HepG2 (cell line): Measurements from ENCODE around the gene DENND4C. TPM values are rescaled to one million over a fixed set of nuclear protein-coding genes. Genes with fewer than 3 reads are reported as not detected.

Experiments
- ATM ChIP-seq: fragments of 450-650 bp; IDR thresholded peaks from 2 replicates; pipeline ENCODE4 v1.7.1; 2017; ENCODE audit warnings: mild to moderate bottlenecking, borderline replicate concordance
- BCL6 ChIP-seq: IDR thresholded peaks from 2 replicates; pipeline ENCODE4 v1.6.1; 2016; ENCODE audit warnings: missing genetic modification reagents, missing compliant biosample characterization
- CCDC6 ChIP-seq: sonication (generic); formaldehyde crosslinking; IDR thresholded peaks from 2 replicates; pipeline ENCODE4 v1.8.1; 2022; ENCODE audit warnings: mild to moderate bottlenecking, missing genetic modification reagents, moderate library complexity
- DMAP1 ChIP-seq: IDR thresholded peaks from 2 replicates; pipeline ENCODE4 v1.6.1; 2016
- DPF2 ChIP-seq: sonication (generic); formaldehyde crosslinking; IDR thresholded peaks from 2 replicates; pipeline ENCODE4 v1.4.0; 2020; ENCODE audit warnings: mild to moderate bottlenecking, low read depth, missing genetic modification reagents, borderline replicate concordance
- FOSL1 ChIP-seq: sonication (generic); formaldehyde crosslinking; IDR thresholded peaks from 2 replicates; pipeline ENCODE4 v1.9.0; 2021; ENCODE audit warnings: missing genetic modification reagents, borderline replicate concordance
- HMG20A ChIP-seq: IDR thresholded peaks from 2 replicates; pipeline ENCODE4 v1.6.1; 2016; ENCODE audit warnings: borderline replicate concordance
- HMGA1 ChIP-seq: sonication (generic); formaldehyde crosslinking; conservative IDR thresholded peaks from 2 replicates; pipeline ENCODE4 v1.4.0; 2020; ENCODE audit warnings: missing genetic modification reagents
- KMT2B ChIP-seq: IDR thresholded peaks from 2 replicates; pipeline ENCODE4 v1.6.1; 2016; ENCODE audit warnings: missing genetic modification reagents, missing compliant biosample characterization
- NR2F6 ChIP-seq, 2 experiments: IDR thresholded peaks; 2 replicates each; pipeline ENCODE4 v1.6.1; 2016; ENCODE audit warnings: antibody characterized with exemption in 1 of 2, mild to moderate bottlenecking in 1 of 2
- REPIN1 ChIP-seq: sonication (generic); formaldehyde crosslinking; IDR thresholded peaks from 2 replicates; pipeline ENCODE4 v1.8.0; 2022; ENCODE audit warnings: missing genetic modification reagents, low read depth, mild to moderate bottlenecking, borderline replicate concordance
- RXRA ChIP-seq: sonication (generic); formaldehyde crosslinking; IDR thresholded peaks from 2 replicates; pipeline ENCODE4 v1.5.1; 2020; ENCODE audit warnings: missing genetic modification reagents
- SP2 ChIP-seq: sonication (generic); formaldehyde crosslinking; IDR thresholded peaks from 2 replicates; pipeline ENCODE4 v1.5.1; 2020; ENCODE audit warnings: mild to moderate bottlenecking, missing genetic modification reagents
- TCF7L2 ChIP-seq: IDR thresholded peaks from 2 replicates; pipeline ENCODE4 v1.6.1; 2011; ENCODE audit warnings: mild to moderate bottlenecking, low read depth, low read length, moderate library complexity
- TFAP4 ChIP-seq: sonication (generic); IDR thresholded peaks from 2 replicates; pipeline ENCODE4 v1.6.1; 2016; ENCODE audit warnings: low read depth, borderline replicate concordance
- ZNF350 ChIP-seq: sonication (generic); formaldehyde crosslinking; IDR thresholded peaks from 2 replicates; pipeline ENCODE4 v1.4.0; 2020; ENCODE audit warnings: mild to moderate bottlenecking, low read depth, missing genetic modification reagents, borderline replicate concordance
- ZNF800 ChIP-seq: sonication (generic); formaldehyde crosslinking; IDR thresholded peaks from 2 replicates; pipeline ENCODE4 v1.4.0; 2020; ENCODE audit warnings: missing genetic modification reagents
- polyA plus RNA-seq, 8 experiments: library from polyadenylated mRNA; depleted of rRNA in 3 of 8; stranded (reverse) in 7 of 8; unstranded in 1 of 8; fragments of >200 nt; fragmentation: Illumina TruSeq in 4 of 8; extraction: Trizol in 4 of 8; gene quantifications; 2 replicates each; pipeline versions ENCODE4 v1.2.1 to v1.2.3, GENCODE V29; 2011 to 2016; ENCODE audit warnings: low read depth in 4 of 8, missing spikeins in 1 of 8, mixed read lengths in 1 of 8; ENCODE audit not compliant: insufficient read depth in 1 of 8
- total RNA-seq, 5 experiments: library from RNA; depleted of rRNA; stranded (reverse); fragments of >200 nt; fragmentation: Illumina TruSeq; extraction: Trizol; gene quantifications; 2 replicates each; pipeline ENCODE4 v1.2.3, GENCODE V29; 2016; ENCODE audit warnings: low read depth in 1 of 5
- TF ChIP-seq, protein P1 (sequence below): sonication (generic); formaldehyde crosslinking; IDR thresholded peaks from 2 replicates; pipeline ENCODE4 v1.4.0; 2020; ENCODE audit warnings: mild to moderate bottlenecking, missing genetic modification reagents, borderline replicate concordance
- TF ChIP-seq, protein P2 (sequence below): sonication (generic); formaldehyde crosslinking; IDR thresholded peaks from 2 replicates; pipeline ENCODE4 v1.4.0; 2020; ENCODE audit warnings: missing genetic modification reagents

Gene DENND4C
- total and polyA plus RNA-seq, 2 of the 13 experiments (the other 11 are each of a cell fraction or from before 2014, with no cell fraction given) = 19.1 to 27.2 TPM

DNA sequence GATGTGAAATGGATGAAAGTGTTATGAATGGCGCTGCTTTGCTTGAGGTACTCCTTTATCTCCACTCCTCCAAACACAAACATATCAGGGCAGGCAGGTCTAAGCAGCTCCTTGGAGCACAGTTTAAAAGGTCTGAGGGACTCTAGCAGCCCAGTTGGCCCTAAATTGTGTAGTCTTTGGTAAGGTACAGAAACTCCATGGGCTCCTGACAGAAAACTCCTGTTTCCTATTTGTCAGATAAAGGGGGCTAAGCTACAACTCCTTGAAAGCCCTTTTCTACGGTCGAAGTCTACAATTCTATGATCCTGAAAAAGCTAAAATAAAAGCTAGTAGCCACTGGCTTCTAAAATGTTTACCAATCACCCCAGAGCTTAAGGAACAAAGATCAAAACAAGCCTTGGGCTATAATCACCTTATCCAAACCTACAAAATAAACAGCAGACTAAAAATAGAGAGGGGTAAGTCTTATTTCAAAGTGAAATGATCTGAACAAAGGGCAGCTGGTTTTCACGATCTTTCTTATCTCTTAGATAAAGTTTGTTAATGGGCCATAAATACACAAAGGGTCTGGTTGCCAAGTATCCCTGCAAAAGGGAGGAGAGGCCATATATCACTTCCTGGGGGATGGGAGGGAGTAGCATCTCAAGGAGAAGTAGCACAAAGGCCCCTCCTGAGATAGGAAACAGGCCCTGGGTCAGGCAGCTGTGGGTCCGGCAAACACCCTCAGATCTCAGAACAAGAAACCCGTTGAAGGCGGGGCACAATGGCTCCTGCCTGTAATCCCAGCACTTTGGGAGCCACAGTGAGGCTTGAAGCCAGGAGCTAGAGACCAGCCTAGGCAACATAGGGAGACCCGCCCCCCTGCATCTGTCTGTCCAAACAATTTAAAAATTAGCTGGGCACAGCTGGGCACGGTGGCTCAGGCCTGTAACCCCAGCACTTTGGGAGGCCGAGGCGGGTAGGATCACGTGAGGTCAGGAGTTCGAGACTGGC is 28.3 kb upstream of the DENND4C start (continued):
- TF ChIP-seq TFAP4 = peak; percentile 86
- 0 out of 2 replicates have a peak, but pooled peaks have one; percentile 20 for TF ChIP-seq KMT2B (CRISPR knock-in tag)
- no peak for TF ChIP-seq SP2 (CRISPR knock-in tag)
- peak; percentile 16; the same call in 1 of the 2 replicates for TF ChIP-seq ZNF350 (CRISPR knock-in tag)
- TF ChIP-seq ZNF800 (CRISPR knock-in tag) = no peak
- TF ChIP-seq, protein P1, sequence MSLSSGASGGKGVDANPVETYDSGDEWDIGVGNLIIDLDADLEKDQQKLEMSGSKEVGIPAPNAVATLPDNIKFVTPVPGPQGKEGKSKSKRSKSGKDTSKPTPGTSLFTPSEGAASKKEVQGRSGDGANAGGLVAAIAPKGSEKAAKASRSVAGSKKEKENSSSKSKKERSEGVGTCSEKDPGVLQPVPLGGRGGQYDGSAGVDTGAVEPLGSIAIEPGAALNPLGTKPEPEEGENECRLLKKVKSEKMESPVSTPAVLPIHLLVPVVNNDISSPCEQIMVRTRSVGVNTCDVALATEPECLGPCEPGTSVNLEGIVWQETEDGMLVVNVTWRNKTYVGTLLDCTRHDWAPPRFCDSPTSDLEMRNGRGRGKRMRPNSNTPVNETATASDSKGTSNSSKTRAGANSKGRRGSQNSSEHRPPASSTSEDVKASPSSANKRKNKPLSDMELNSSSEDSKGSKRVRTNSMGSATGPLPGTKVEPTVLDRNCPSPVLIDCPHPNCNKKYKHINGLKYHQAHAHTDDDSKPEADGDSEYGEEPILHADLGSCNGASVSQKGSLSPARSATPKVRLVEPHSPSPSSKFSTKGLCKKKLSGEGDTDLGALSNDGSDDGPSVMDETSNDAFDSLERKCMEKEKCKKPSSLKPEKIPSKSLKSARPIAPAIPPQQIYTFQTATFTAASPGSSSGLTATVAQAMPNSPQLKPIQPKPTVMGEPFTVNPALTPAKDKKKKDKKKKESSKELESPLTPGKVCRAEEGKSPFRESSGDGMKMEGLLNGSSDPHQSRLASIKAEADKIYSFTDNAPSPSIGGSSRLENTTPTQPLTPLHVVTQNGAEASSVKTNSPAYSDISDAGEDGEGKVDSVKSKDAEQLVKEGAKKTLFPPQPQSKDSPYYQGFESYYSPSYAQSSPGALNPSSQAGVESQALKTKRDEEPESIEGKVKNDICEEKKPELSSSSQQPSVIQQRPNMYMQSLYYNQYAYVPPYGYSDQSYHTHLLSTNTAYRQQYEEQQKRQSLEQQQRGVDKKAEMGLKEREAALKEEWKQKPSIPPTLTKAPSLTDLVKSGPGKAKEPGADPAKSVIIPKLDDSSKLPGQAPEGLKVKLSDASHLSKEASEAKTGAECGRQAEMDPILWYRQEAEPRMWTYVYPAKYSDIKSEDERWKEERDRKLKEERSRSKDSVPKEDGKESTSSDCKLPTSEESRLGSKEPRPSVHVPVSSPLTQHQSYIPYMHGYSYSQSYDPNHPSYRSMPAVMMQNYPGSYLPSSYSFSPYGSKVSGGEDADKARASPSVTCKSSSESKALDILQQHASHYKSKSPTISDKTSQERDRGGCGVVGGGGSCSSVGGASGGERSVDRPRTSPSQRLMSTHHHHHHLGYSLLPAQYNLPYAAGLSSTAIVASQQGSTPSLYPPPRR = peak; percentile 95
- peak; percentile 42; the same call in 1 of the 2 replicates for TF ChIP-seq REPIN1 (CRISPR knock-in tag)
- TF ChIP-seq DMAP1 (CRISPR knock-in tag) = peak; percentile 33; the same call in 1 of the 2 replicates
- TF ChIP-seq CCDC6 (CRISPR knock-in tag) = peak; percentile 40; the same call in 1 of the 2 replicates
- no peak for TF ChIP-seq ATM
- TF ChIP-seq RXRA (CRISPR knock-in tag) = peak; percentile 40; the same call in 1 of the 2 replicates
- TF ChIP-seq BCL6 (CRISPR knock-in tag) = peak; percentile 88
- TF ChIP-seq, protein P2, sequence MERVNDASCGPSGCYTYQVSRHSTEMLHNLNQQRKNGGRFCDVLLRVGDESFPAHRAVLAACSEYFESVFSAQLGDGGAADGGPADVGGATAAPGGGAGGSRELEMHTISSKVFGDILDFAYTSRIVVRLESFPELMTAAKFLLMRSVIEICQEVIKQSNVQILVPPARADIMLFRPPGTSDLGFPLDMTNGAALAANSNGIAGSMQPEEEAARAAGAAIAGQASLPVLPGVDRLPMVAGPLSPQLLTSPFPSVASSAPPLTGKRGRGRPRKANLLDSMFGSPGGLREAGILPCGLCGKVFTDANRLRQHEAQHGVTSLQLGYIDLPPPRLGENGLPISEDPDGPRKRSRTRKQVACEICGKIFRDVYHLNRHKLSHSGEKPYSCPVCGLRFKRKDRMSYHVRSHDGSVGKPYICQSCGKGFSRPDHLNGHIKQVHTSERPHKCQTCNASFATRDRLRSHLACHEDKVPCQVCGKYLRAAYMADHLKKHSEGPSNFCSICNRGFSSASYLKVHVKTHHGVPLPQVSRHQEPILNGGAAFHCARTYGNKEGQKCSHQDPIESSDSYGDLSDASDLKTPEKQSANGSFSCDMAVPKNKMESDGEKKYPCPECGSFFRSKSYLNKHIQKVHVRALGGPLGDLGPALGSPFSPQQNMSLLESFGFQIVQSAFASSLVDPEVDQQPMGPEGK (CRISPR knock-in tag) = peak; percentile 65; the same call in 1 of the 2 replicates
- TF ChIP-seq NR2F6 (IDR thresholded peaks at IDR 0.05) = peak; percentile 86
- TF ChIP-seq NR2F6 (CRISPR knock-in tag; IDR thresholded peaks at IDR 0.05) = peak; percentile 48; the same call in 1 of the 2 replicates
- peak; percentile 78; the same call in 1 of the 2 replicates for TF ChIP-seq HMG20A (CRISPR knock-in tag)
- TF ChIP-seq HMGA1 (CRISPR knock-in tag) = no peak
- peak; percentile 89 for TF ChIP-seq TCF7L2
- TF ChIP-seq DPF2 (CRISPR knock-in tag) = peak; percentile 79
- TF ChIP-seq FOSL1 (CRISPR knock-in tag) = 0 out of 2 replicates have a peak, but pooled peaks have one; percentile 7
